ENCODE measurements around the gene TSPAN18.

The TSPAN18 gene

DNA sequence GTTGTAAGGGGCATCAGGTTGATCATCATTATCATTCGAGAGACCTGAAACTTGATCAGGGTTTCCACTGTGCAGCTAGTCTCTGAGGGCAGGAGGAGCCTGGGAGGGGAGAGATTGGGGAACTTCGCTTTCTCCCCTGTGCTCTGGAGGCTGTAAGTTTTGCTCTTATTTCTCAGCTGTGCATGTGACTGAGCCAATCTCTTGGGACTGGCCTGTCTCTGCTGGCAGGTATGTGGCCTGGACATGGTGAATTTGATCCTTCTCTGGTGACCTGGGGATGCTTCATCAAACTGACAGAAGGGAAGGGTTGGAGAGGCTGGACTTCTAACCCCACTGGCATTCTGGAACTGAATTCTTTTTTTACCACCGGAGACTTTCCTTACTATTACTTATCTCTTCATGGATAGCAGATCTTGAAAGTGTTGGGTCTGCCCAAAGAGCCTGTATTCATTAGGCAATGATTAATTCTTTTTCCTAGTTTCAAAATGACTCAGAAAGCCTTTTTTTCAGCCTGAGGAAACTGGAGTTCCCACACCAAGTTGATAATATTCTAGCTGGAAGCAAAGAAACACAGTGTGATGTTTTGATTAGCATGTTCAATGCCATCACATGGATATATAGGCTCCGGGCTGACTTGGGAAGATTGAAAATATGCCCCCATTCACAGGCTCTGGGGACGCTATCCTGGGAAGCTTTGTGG lies 36.5 kb downstream of the TSPAN18 start:
- DNase-seq = peak; percentile 32
- no peaks in the 10 kb centered on the region for H3K27me3 ChIP-seq (replicated peaks)
- no peaks in the 10 kb centered on the region for H3K36me3 ChIP-seq (replicated peaks)
- H3K4me3 ChIP-seq (ENCODE audit: low read depth, low read length) = no peak overlapping the region
- in situ Hi-C loops (cut with HindIII; ENCODE audit: low pct_ligation_motif_present, low sequenced_read_pairs) = no loop called here
- no peak overlapping the region for H3K27ac ChIP-seq
- TF ChIP-seq, protein P1, sequence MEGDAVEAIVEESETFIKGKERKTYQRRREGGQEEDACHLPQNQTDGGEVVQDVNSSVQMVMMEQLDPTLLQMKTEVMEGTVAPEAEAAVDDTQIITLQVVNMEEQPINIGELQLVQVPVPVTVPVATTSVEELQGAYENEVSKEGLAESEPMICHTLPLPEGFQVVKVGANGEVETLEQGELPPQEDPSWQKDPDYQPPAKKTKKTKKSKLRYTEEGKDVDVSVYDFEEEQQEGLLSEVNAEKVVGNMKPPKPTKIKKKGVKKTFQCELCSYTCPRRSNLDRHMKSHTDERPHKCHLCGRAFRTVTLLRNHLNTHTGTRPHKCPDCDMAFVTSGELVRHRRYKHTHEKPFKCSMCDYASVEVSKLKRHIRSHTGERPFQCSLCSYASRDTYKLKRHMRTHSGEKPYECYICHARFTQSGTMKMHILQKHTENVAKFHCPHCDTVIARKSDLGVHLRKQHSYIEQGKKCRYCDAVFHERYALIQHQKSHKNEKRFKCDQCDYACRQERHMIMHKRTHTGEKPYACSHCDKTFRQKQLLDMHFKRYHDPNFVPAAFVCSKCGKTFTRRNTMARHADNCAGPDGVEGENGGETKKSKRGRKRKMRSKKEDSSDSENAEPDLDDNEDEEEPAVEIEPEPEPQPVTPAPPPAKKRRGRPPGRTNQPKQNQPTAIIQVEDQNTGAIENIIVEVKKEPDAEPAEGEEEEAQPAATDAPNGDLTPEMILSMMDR (IDR thresholded peaks at IDR 0.05; ENCODE audit: low read depth, low read length, missing control alignments) = no peak

DNA sequence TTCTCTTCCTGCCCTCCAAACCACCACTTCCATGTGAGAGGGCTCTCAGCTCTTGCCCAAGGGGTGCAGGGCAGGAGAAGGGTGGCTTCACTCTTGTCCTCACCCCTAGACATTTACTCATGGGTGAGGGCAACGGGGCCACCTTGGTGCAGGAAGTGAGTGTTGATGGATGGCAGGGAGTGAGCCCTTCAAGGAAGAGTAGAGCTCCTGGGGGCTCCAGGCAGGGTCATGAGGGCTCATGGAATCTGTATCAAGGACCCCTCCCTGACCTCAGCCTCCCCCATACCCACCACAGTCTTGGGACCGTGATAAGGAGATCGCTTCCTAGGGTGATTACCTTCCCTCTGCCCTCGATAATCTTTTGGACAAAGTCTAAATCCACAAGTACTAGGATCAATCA lies 37.8 kb downstream of the TSPAN18 start:
- no peak for DNase-seq
- no peak overlapping the region for H3K4me3 ChIP-seq (ENCODE audit: low read depth, low read length)
- no peaks in the 10 kb centered on the region for H3K27me3 ChIP-seq (replicated peaks)
- no peaks in the 10 kb centered on the region for H3K36me3 ChIP-seq (replicated peaks)
- H3K27ac ChIP-seq = no peak overlapping the region
- in situ Hi-C loops (cut with HindIII; ENCODE audit: low pct_ligation_motif_present, low sequenced_read_pairs) = no loop called here
- TF ChIP-seq, protein P1 (IDR thresholded peaks at IDR 0.05; ENCODE audit: low read depth, low read length, missing control alignments) = no peak

DNA sequence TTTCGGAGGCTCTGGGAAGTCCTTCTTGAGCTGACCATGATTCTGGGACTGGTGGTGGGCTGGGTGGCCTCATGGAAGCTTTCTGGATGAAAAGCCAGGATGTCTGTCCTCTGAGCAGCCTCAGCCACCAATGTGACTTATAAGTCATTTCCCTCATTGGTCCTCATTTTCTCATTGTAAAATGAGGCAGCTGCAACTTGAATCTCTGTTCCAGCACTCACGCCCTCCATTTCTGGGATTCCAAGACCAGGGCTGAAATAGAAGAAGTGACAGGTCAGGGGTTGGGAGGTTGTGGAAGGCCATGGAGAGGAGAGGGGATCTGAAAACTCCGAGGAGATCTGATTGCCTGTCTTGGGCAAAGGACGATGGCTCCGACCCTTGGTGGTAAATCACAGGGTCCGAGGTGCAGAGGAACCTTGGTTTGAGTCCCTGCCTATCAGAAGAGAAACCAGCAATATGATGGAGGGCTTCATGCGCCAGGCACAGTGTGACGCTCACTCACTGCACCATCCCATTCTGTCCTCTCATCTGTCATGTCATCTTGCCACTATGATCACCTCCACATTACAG lies 38.3 kb downstream of the TSPAN18 start:
- Histone ChIP-seq H3K27me3 (replicated peaks) (no peaks in the 10 kb centered on the region), H3K4me3 (ENCODE audit: low read depth, low read length) (no peak overlapping the region), H3K36me3 (replicated peaks) (no peaks in the 10 kb centered on the region), H3K27ac (no peak overlapping the region)
- DNase-seq = no peak
- TF ChIP-seq, protein P1 (IDR thresholded peaks at IDR 0.05; ENCODE audit: low read depth, low read length, missing control alignments) = no peak
- in situ Hi-C loops (cut with HindIII; ENCODE audit: low pct_ligation_motif_present, low sequenced_read_pairs) = no loop called here

DNA sequence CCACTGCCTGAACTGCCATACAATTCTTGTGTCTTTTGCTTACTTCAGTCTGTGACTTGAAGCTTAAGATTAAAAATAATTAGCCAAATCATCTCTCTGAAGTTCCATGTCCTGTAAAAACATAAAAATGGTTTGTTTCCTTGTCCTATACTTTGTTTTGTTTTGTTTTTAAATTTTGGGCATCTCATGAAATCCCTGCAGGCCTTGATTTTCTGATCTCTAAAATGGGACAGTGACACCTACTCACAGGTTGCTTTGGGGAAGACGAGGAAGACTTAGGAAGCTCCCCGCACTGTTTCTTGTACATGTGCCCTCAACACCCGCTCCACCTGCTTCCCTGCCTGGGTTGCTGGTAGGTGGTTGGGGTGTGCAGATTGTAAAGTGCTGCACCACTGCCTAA lies 38.9 kb downstream of the TSPAN18 start:
- Histone ChIP-seq H3K4me3 (ENCODE audit: low read depth, low read length) (no peak overlapping the region), H3K36me3 (replicated peaks) (no peaks in the 10 kb centered on the region), H3K27ac (peak overlapping the region; percentile 75), H3K27me3 (replicated peaks) (no peaks in the 10 kb centered on the region)
- TF ChIP-seq, protein P1 (IDR thresholded peaks at IDR 0.05; ENCODE audit: low read depth, low read length, missing control alignments) = no peak
- in situ Hi-C loops (cut with HindIII; ENCODE audit: low pct_ligation_motif_present, low sequenced_read_pairs) = no loop called here
- no peak for DNase-seq

DNA sequence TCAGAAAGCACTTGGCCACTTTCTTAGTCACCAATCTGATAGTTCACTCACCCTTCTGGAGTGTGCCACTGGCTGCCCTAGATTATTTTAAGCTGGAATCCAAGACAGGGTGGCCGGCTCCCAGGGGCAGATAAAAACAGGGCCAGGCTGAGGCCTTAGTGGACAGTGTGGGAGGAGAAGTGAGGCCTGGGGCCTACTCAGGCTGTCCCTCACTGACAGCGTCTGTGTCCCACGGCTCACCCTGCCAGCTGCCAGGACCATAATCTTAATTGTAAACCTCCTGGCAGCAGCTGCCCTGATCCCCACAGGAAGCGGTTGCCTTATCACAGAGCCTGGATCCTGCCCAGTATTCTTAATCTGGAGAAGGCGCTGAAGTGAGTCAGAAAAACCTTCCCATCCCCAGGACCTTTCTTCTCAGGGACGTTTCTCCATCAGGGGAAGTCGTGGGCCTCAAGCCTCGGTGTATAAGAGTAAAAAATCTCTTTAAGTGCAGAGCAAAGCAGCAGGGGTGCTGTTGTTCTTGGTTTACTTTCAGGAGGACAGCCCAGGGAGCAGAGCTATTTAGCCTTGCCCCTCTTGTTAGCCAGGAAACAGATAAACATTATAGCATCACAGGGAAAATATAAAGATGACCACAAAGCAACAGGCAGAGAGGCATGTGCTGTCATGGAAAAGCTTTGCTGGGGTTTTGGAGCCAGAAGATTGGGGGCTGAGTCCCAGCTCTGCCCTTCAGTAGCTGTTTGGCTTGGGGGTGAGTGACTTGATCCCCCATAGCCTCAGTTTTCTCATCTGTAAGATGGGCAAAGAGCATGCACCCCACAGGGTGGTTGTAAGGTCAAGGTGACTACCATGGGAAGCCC lies 39.6 kb downstream of the TSPAN18 start:
- in situ Hi-C loops (cut with HindIII; ENCODE audit: low pct_ligation_motif_present, low sequenced_read_pairs) = no loop called here
- DNase-seq = peak; percentile 95
- TF ChIP-seq, protein P1 (IDR thresholded peaks at IDR 0.05; ENCODE audit: low read depth, low read length, missing control alignments) = peak; percentile 7
- Histone ChIP-seq H3K4me3 (ENCODE audit: low read depth, low read length) (no peak overlapping the region), H3K27me3 (replicated peaks) (no peaks in the 10 kb centered on the region), H3K36me3 (replicated peaks) (no peaks in the 10 kb centered on the region), H3K27ac (peak overlapping the region; percentile 75)

Data from brain microvascular endothelial cell (primary cell).